NCI-H1092 (cell line): ENCODE results near the gene SDF2.
"Not testable (repeated sequence)": the region's sequence is repeated elsewhere in the genome, so short reads cannot be mapped to it uniquely, and the experiment has no call there.

ENCODE experiments used
- DNase-seq: peaks from one replicate; lab custom pipeline; 2025; lab: John Stamatoyannopoulos, UW

Gene SDF2

GRCh38 chr17:28626818-28627217 lies 34.9 kb downstream of the SDF2 start:
- DNase-seq, result no peak

GRCh38 chr17:28624148-28624547 lies 37.6 kb downstream of the SDF2 start:
- DNase-seq, result no peak

GRCh38 chr17:28623696-28624095 lies 38.0 kb downstream of the SDF2 start:
- no peak for DNase-seq

- DNase-seq, result no peak
These were observed 39.5 kb downstream of the SDF2 start for GRCh38 chr17:28622186-28622585.

- no peak for DNase-seq
These were observed 41.7 kb downstream of the SDF2 start for GRCh38 chr17:28620010-28620409.

- DNase-seq, result no peak
These were observed 43.2 kb downstream of the SDF2 start for GRCh38 chr17:28618464-28618863.

- DNase-seq, result no peak
These were observed 45.4 kb downstream of the SDF2 start for GRCh38 chr17:28616281-28616680.

- peak; percentile 69 for DNase-seq
These were observed 46.3 kb downstream of the SDF2 start for GRCh38 chr17:28615260-28615940.

GRCh38 chr17:28613931-28614381 lies 47.8 kb downstream of the SDF2 start, which contains the start of gene RSKR:
Gene RSKR, minus strand, starts transcription at chr17:28614185. Its CDS starts 24 bp downstream, at chr17:28614161.
- DNase-seq, result no peak

GRCh38 chr17:28612936-28613872 lies 48.5 kb downstream of the SDF2 start:
- DNase-seq, result peak; percentile 13

- DNase-seq, result no peak
These were observed 49.2 kb downstream of the SDF2 start for GRCh38 chr17:28612531-28612930.

GRCh38 chr17:28610376-28610775 lies 51.3 kb downstream of the SDF2 start:
- DNase-seq, result no peak

GRCh38 chr17:28604031-28604430 lies 57.7 kb downstream of the SDF2 start:
- not testable (repeated sequence) for DNase-seq

- DNase-seq, result peak; percentile 49
These were observed 62.2 kb downstream of the SDF2 start for GRCh38 chr17:28599311-28600184.

GRCh38 chr17:28598799-28599310 lies 62.9 kb downstream of the SDF2 start, which contains the start of gene SPAG5:
Gene SPAG5, minus strand, starts transcription at chr17:28599025. Its CDS starts 79 bp downstream, at chr17:28598946.
- peak; percentile 91 for DNase-seq

GRCh38 chr17:28598389-28598788 lies 63.3 kb downstream of the SDF2 start:
- DNase-seq, result no peak
